Cardiac fibroblast (primary cell): ENCODE data around the gene ABCG1.

Source experiments
- DNase-seq, 2 donors: peaks; one replicate each; pipeline versions ENCODE4 v3.0.0 to v3.0.0-alpha.2; 2010; ENCODE audit warnings: low read depth in 2 of 2
- H3K4me3 ChIP-seq, 2 donors: replicated peaks in 1 of 2; 1 replicate in 1 of 2; 2 replicates in 1 of 2; pipeline ENCODE4 v1.5.1; 2011; ENCODE audit warnings: low read depth in 2 of 2, low read length in 2 of 2, mild to moderate bottlenecking in 2 of 2, moderate library complexity in 1 of 2
- TF ChIP-seq, protein P1 (sequence below): IDR thresholded peaks from one replicate; pipeline ENCODE4 v1.5.1; 2011; ENCODE audit warnings: low read depth, mild to moderate bottlenecking, low read length, inconsistent platforms

Gene ABCG1

DNA sequence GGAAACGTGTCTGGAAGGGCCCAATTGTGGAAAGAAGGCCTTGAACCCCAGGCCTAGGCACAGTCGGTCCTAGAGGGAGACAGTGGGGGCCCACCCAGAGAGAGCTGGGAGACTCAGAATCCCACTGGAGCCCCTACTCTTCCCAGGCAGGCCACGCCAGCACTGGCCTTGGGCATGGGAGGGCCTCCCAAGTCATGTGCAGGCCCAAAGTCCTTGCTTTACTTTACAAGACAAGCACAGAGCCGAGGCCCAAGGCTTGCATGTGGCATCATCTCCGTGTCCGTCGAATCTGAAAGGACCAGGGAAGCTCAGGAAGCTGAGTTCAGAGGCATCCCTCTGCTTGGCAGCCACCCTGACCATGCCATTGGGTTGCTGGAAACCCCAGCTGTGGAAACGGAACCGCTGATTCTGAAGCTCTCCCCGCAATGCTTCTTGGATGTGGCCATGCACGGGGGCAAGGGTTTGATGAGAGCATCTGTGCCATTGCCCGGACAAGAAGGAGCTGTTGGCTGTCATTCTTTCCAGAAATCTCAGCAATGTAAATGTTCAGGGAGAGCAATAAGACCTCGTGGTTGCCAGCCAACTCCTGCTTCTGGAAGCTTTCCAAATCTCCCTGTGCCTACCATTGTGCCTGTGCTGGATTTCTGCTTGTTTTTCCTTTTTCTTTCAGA is 32.8 kb downstream of the ABCG1 start:
- H3K4me3 ChIP-seq, result no peak overlapping the region
- no peak for DNase-seq
- TF ChIP-seq, protein P1, sequence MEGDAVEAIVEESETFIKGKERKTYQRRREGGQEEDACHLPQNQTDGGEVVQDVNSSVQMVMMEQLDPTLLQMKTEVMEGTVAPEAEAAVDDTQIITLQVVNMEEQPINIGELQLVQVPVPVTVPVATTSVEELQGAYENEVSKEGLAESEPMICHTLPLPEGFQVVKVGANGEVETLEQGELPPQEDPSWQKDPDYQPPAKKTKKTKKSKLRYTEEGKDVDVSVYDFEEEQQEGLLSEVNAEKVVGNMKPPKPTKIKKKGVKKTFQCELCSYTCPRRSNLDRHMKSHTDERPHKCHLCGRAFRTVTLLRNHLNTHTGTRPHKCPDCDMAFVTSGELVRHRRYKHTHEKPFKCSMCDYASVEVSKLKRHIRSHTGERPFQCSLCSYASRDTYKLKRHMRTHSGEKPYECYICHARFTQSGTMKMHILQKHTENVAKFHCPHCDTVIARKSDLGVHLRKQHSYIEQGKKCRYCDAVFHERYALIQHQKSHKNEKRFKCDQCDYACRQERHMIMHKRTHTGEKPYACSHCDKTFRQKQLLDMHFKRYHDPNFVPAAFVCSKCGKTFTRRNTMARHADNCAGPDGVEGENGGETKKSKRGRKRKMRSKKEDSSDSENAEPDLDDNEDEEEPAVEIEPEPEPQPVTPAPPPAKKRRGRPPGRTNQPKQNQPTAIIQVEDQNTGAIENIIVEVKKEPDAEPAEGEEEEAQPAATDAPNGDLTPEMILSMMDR, result no peak

DNA sequence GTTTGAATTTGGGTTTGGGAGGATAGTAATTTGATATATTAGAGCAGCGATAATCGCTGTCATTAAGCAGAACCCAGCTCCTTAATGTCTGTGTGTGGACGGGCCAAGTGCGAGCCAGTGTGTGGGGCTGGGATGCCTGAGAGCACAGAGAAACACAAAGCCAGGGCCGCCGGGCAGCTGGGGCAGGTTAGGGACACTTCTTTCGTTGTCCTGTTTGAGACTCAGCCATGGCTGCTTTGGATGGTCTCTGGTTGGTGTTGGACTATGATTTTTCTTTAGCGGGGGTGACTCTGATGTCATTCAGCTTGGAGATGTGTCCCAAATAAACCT is 33.4 kb downstream of the ABCG1 start:
- no peak for DNase-seq
- no peak overlapping the region for H3K4me3 ChIP-seq
- TF ChIP-seq, protein P1, result no peak

DNA sequence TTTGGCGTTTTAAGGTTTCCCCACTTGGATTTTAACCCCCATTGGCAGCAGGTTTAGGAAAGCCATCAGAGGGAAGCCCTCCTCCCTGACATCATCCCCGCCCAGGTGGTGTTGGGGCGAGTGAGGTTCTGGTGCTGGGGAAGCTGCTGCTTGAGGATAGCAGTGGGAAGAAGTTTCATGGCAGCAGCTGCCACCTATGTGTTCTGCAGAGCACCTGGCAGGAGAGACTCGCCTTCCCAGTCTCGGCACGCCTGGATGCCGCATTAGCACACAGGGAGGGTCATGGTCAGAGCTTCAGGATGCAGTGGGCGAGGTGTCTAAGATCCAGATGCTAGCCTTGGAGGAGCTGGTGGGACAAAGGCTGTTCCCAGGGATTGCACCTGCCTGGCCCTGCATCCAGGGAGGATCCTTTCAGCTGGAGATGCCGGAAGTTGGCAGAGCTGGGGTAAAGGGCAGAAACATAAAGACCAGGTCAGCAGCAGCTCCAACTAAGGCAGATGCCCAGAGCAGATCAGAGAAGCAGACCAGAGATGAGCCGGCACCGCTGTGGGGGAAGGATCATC is 33.9 kb downstream of the ABCG1 start:
- no peak overlapping the region for H3K4me3 ChIP-seq
- TF ChIP-seq, protein P1, result no peak
- no peak for DNase-seq

DNA sequence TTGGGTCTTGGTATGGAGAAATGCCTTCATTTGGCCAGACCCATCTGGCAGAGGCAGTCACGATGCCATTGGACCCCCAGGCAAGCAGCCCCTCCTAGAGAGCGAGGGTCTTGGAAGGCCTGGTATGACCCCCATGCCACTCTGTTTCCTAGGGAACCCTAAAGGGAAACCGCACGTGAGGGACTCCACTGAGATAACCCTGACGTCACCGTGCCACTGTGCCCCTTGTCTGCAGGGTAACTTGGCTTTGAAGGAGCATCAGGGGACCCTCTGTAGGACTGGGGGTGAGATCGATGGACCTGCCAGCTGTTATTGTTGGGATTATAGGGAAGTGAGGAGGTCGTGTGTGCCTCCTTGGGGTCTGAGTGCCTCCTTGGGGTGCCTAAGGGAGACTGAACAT is 34.5 kb downstream of the ABCG1 start:
- TF ChIP-seq, protein P1, result no peak

DNA sequence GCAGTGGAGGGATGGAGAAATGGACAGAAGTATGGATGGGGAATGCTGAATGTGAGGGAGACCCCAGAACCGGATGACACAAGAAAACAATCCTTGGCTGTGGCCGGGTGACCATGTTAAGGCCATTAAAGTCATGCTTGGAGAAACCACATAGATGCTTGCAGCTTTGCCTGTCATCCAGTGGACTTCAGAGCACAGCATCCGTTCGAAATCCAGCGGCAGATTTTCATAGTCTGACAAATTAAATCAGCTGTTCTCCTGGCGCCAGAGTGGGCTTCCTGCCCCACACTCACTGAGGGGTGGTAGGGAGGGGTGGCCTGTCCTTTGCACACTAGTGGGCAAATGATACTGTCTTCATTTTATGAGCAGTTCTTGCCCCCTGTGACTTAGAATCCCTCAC is 35.1 kb downstream of the ABCG1 start:
- TF ChIP-seq, protein P1, result no peak
- no peak overlapping the region for H3K4me3 ChIP-seq
- DNase-seq, result no peak

More for the DNA sequence above, 34.5 kb downstream of the ABCG1 start:
- H3K4me3 ChIP-seq, result no peak overlapping the region
- DNase-seq, result no peak

DNA sequence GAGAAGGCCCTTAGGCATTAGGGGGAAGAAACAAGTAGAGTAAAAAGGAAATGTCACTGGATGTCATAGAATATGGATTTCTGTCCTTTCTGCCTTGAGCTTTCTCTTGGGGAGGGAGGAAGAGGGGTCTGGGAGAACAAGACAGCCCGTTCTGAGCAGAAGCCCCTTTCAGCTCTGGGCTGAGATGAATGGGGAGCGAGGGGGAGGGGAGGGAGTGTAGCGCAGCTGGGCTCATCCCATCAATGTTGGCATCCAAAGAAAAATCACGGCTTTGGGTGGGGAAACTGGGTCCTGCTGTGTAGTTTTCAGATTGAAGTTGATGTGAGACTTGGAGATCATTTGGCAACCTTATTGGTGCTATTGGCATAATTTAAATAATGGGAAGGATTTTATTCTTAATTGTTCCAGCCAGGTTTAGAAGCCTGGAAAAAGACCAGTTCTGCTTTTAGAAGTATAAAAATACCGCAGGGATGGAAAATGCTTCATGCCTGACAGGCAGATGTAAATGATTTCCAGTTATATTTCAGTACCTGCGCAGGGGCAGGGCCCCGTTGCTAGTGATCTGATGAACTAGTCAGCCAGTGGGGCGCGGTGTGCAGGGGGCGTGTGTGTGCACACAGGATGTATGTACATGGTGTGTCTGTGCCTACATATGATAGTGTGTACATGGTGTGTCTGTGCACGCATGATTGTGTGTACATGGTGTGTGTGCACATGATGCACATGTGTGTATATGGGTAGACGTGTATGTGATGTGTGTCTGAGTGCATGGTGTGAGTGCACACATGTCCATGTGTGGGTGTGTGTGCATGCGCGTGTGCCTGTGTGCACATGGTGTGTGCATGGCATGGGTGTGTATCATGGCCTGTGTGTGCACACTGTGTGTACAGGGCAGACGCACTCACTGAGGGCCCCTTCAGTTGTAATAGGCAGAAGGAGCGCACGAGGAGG is 36.0 kb downstream of the ABCG1 start:
- no peak for DNase-seq
- no peak overlapping the region for H3K4me3 ChIP-seq
- TF ChIP-seq, protein P1, result no peak
